HuH-7 (cell line): Measurements from ENCODE around the gene IMPG2.

Source experiments
- DNase-seq: peaks from one replicate; pipeline ENCODE4 v3.0.0; 2011; ENCODE audit warnings: low spot score

Gene IMPG2

DNA sequence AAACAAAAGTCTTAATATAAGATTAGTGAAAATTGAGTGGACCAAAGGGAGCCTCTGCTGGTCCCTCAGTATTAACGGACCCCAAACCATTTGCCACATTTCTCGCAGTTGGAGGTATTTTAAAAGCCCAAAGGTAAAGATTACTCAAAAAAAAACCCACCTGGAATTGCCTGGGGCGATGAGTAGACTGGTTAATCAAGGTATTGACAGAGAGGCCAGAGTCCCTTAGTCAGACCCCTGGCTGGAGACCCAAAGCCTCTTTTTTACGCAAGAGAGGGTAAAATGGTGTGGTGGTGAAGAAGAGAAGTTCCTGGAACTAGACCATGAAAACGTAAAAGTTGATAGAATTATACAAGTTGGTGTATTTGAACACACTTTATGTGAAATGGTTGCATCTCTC is 137.2 kb downstream of the IMPG2 start:
- no peak for DNase-seq

DNA sequence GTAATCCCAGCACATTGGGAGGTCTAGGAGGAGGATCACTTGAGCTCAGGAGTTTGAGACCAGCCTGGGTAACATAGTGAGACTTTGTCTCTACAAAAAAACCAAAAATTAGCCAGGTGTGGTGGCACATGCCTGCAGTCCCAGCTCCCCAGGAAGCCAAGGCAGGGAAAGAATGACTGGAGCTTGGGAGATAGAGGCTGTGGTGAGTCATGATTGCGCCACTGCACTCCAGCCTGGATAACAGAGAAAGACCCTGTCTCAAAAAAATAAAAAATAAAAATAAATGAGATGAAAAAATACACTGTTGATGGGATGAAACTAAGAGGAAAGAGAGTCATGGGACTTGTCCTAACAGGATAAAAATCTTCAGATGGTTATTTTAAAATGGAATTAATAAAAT is 137.6 kb downstream of the IMPG2 start:
- no peak for DNase-seq

DNA sequence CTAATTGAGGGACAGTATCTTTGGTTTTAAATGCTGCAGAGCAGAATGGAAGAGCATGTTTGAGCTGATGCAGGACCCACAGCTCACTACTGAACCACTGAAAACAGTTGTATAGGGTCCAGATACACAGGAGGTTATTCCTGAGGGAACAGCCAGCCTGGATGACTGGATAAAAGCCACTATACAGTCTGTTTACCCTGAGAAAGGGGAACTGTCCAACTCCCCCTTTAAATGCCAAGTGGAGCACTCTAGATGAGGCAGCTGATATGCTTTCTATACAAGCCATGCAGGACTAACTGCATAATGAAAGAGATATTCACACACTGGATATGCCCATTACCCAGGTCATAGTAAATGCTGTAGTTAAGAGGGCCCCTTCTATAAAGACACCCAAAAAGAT is 138.6 kb downstream of the IMPG2 start:
- no peak for DNase-seq

DNA sequence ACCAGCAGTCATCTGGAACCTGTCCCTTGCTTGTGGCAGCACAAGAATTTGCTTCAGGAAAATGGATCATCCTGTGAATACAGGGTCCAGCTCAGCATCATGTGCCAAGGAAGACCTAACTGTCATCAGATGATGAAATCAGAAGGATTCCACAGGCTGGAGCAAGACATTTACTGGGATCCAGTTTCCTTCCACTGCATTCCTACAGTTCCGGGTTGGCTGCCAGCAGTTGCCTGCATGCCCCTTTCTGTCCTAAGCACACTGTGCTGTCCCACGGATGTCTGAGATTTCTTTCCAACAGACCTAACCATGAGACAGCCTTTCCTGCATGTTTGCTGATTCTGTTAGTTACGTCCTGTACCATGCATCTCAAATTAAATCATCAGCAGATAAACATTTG is 140.7 kb downstream of the IMPG2 start:
- no peak for DNase-seq

DNA sequence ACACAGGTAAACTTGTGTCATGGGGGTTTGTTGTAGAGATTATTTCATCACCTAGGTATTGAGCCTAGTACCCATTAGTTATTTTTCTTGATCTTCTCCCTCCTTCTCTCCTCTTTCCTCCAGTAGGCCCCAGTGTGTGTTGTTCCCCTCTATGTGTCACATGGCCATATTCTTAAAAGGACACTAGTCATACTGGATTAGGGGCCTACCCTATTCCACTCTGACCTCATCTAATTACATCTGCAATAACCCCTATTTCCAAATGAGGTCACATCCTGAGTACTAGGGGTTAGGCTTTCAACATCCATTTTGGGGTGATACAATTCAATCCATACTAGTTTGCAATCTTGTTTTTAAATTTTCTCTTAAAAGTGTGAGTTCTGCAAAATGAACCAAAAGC is 142.8 kb downstream of the IMPG2 start:
- DNase-seq: no peak
